A549 (cell line): ENCODE measurements around the gene FGD5.

ENCODE experiments used
- JUNB ChIP-seq: fragments of >200 bp; sonication (Bioruptor Twin); formaldehyde crosslinking; IDR thresholded peaks from 2 replicates; pipeline ENCODE4 v1.6.1; 2016
- RAD21 ChIP-seq, 2 experiments: fragments of >200 bp in 1 of 2; sonication (Bioruptor Twin) in 1 of 2; formaldehyde crosslinking in 1 of 2; IDR thresholded peaks in 1 of 2; conservative IDR thresholded peaks in 1 of 2; 2 replicates in 1 of 2; 3 replicates in 1 of 2; pipeline ENCODE4 v1.6.1; 2012 to 2018; ENCODE audit warnings: inconsistent platforms in 1 of 2
- TF ChIP-seq, protein P1 (sequence below): fragments of >200 bp; sonication (Bioruptor Twin); formaldehyde crosslinking; IDR thresholded peaks from 2 replicates; pipeline ENCODE4 v1.6.1; 2016

DNA sequence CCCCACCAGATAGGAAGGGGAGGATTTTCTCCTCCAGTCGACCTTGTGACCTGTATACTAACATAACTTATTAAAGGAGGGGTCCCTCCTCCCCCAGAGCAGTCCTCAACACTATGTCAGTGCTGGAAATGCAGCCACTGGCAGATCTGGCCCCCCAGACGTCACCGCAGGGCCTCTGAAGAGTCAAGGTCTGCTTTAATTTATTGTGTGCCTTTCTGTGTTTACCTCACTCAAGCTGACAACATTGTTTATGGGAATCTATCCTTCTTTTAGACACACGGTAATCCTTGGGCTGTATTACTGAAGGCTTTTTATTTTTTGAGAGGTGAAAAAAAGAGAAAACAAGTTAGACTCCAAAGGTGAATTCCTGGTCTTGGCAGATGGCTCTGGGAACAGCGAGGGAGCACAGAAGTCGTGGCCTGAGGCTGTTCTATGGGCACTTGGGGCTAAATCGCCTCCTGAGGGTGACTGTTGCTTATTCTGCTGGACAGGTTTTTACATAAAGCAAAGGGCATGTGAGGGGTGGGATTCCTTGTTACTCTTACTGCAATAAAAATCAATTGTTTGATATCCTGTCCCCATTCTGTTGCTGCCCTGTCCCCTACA, 115.2 kb downstream of the FGD5 start:
- TF ChIP-seq, protein P1, sequence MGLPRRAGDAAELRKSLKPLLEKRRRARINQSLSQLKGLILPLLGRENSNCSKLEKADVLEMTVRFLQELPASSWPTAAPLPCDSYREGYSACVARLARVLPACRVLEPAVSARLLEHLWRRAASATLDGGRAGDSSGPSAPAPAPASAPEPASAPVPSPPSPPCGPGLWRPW, result no peak
- TF ChIP-seq JUNB (no peak), RAD21 (conservative IDR thresholded peaks at IDR 0.05 in 1 of 2, IDR thresholded peaks at IDR 0.05 in 1 of 2) (no peak)
